Ramos (cell line): ENCODE data around the gene KIF2A.

Experiments used
- in situ Hi-C: fragments of 300-500 bp; cut with MboI; formaldehyde crosslinking; loops from one replicate; pipeline ENCODE4 v1.14.3; 2022; ENCODE audit warnings: low sequenced_read_pairs; ENCODE audit not compliant: unreplicated experiment

The KIF2A gene

GRCh38 chr5:62371409-62371808 is 65.4 kb downstream of the KIF2A start:
- in situ Hi-C loops: no loop called here

- in situ Hi-C loops: no loop called here
These were observed 66.6 kb downstream of the KIF2A start for GRCh38 chr5:62372600-62372999.

GRCh38 chr5:62373382-62373781 is 67.4 kb downstream of the KIF2A start:
- in situ Hi-C loops: no loop called here

GRCh38 chr5:62374090-62374489 is 68.1 kb downstream of the KIF2A start:
- in situ Hi-C loops: no loop called here

GRCh38 chr5:62375627-62376026 is 69.6 kb downstream of the KIF2A start:
- in situ Hi-C loops: no loop called here

- in situ Hi-C loops: no loop called here
These were observed 70.1 kb downstream of the KIF2A start for GRCh38 chr5:62376064-62376463.

GRCh38 chr5:62385131-62385530 is 79.1 kb downstream of the KIF2A start:
- in situ Hi-C loops: no loop called here

GRCh38 chr5:62385816-62386400 is 79.9 kb downstream of the KIF2A start:
- in situ Hi-C loops: no loop called here

- in situ Hi-C loops: no loop called here
These were observed 80.8 kb downstream of the KIF2A start for GRCh38 chr5:62386824-62387223.

- in situ Hi-C loops: no loop called here
These were observed 89.4 kb downstream of the KIF2A start for GRCh38 chr5:62395210-62395950.

- in situ Hi-C loops: no loop called here
These were observed 97.6 kb downstream of the KIF2A start, which contains the start of gene DIMT1 for GRCh38 chr5:62403411-62404250. Gene DIMT1 (minus strand): TSS chr5:62403905. CDS start chr5:62403772, 133 bp downstream.

- in situ Hi-C loops: no loop called here
These were observed 106.7 kb downstream of the KIF2A start, which contains the start of gene IPO11 for GRCh38 chr5:62412549-62413329. Gene IPO11 (plus strand): TSS chr5:62412763. CDS start chr5:62437280, 24,517 bp downstream.

- in situ Hi-C loops: no loop called here
These were observed 107.7 kb downstream of the KIF2A start for GRCh38 chr5:62413711-62414110.

GRCh38 chr5:62418462-62419076 is 112.6 kb downstream of the KIF2A start:
- in situ Hi-C loops: no loop called here

GRCh38 chr5:62419609-62420008 is 113.6 kb downstream of the KIF2A start:
- in situ Hi-C loops: no loop called here

- in situ Hi-C loops: no loop called here
These were observed 115.4 kb downstream of the KIF2A start for GRCh38 chr5:62421414-62421813.

- in situ Hi-C loops: no loop called here
These were observed 118.8 kb downstream of the KIF2A start for GRCh38 chr5:62424763-62425162.

GRCh38 chr5:62431735-62432620 is 126.0 kb downstream of the KIF2A start:
- in situ Hi-C loops: no loop called here

- in situ Hi-C loops: no loop called here
These were observed 126.6 kb downstream of the KIF2A start for GRCh38 chr5:62432621-62433064.
